ENCODE results near the gene ATP4B. TPM values are rescaled to one million over a fixed set of nuclear protein-coding genes. Genes with fewer than 3 reads are reported as not detected.

The ATP4B gene
- total RNA-seq, 1 experiment from 2014 or later, result not detected

GRCh38 chr13:113636266-113636963, 21.6 kb downstream of the ATP4B start:
- DNase-seq, result no peak
- Histone ChIP-seq H3F3A (ENCODE audit: low read length, unreplicated experiment) (no peaks in the 10 kb centered on the region), H2AFZ (ENCODE audit: low read length) (no peak overlapping the region), H3K4me2 (ENCODE audit: low read length) (no peak overlapping the region), H3K9ac (ENCODE audit: low read length) (no peak overlapping the region), H3K4me1 (ENCODE audit: insufficient read depth, low read length) (no peaks in the 10 kb centered on the region), H3K27ac (ENCODE audit: low read length) (no peak overlapping the region), H3K27me3 (ENCODE audit: low read length) (no peaks in the 10 kb centered on the region), H3K9me2 (replicated peaks; ENCODE audit: low read length) (no peaks in the 10 kb centered on the region), H4K20me1 (ENCODE audit: low read length) (no peaks in the 10 kb centered on the region), H3K9me3 (ENCODE audit: low read length) (no peaks in the 10 kb centered on the region), H3K4me3 (ENCODE audit: low read length) (no peak overlapping the region), H3K36me3 (ENCODE audit: low read depth, low read length) (peaks cover 32% of the 10 kb centered on the region), H3K79me2 (ENCODE audit: low read length) (no peaks in the 10 kb centered on the region)
- ATAC-seq, result no peak
- no TSS peak for BruUV-seq (replicated peaks)
- intact Hi-C loops (cut with micrococcal nuclease), result no loop called here
- TF ChIP-seq EZH2 (IDR thresholded peaks at IDR 0.05; ENCODE audit: low read length, unreplicated experiment), result no peak
- no peak for TF ChIP-seq EZH2phosphoT487 (IDR thresholded peaks at IDR 0.05; ENCODE audit: borderline replicate concordance, low read length)
- no peak for TF ChIP-seq CTCF (conservative IDR thresholded peaks at IDR 0.05; ENCODE audit: low read depth, low read length)
- CTCF ChIA-PET, result no interaction called here
- POLR2A ChIA-PET (ENCODE audit: unreplicated experiment), result no interaction called here

GRCh38 chr13:113635709-113636108, 22.3 kb downstream of the ATP4B start:
- Histone ChIP-seq H4K20me1 (ENCODE audit: low read length) (no peaks in the 10 kb centered on the region), H3K9ac (ENCODE audit: low read length) (no peak overlapping the region), H3K4me2 (ENCODE audit: low read length) (no peak overlapping the region), H3K27me3 (ENCODE audit: low read length) (no peaks in the 10 kb centered on the region), H3K36me3 (ENCODE audit: low read depth, low read length) (peaks cover 31% of the 10 kb centered on the region), H3K9me2 (replicated peaks; ENCODE audit: low read length) (no peaks in the 10 kb centered on the region), H3F3A (ENCODE audit: low read length, unreplicated experiment) (no peaks in the 10 kb centered on the region), H3K79me2 (ENCODE audit: low read length) (no peaks in the 10 kb centered on the region), H3K4me3 (ENCODE audit: low read length) (no peak overlapping the region), H3K4me1 (ENCODE audit: insufficient read depth, low read length) (no peaks in the 10 kb centered on the region), H3K27ac (ENCODE audit: low read length) (no peak overlapping the region), H3K9me3 (ENCODE audit: low read length) (no peaks in the 10 kb centered on the region), H2AFZ (ENCODE audit: low read length) (no peak overlapping the region)
- no peak for DNase-seq
- TF ChIP-seq EZH2 (IDR thresholded peaks at IDR 0.05; ENCODE audit: low read length, unreplicated experiment) (no peak), EZH2phosphoT487 (IDR thresholded peaks at IDR 0.05; ENCODE audit: borderline replicate concordance, low read length) (no peak), CTCF (conservative IDR thresholded peaks at IDR 0.05; ENCODE audit: low read depth, low read length) (no peak)
- ChIA-PET CTCF (no interaction called here), POLR2A (ENCODE audit: unreplicated experiment) (no interaction called here)
- no TSS peak for BruUV-seq (replicated peaks)
- ATAC-seq, result no peak
- intact Hi-C loops (cut with micrococcal nuclease), result loop anchor here (2.0 kb wide), 1 partner anchor 13 kb away; no protein-coding TSS in a partner anchor

- H3K4me1 ChIP-seq (ENCODE audit: insufficient read depth, low read length), result no peaks in the 10 kb centered on the region
- H3K27ac ChIP-seq (ENCODE audit: low read length), result no peak overlapping the region
- no TSS peak for BruUV-seq (replicated peaks)
Measured at GRCh38 chr13:113635048-113635420, 23.0 kb downstream of the ATP4B start.

More at GRCh38 chr13:113635048-113635420, 23.0 kb downstream of the ATP4B start:
- no peak overlapping the region for H3K9ac ChIP-seq (ENCODE audit: low read length)
- H3K9me3 ChIP-seq (ENCODE audit: low read length), result no peaks in the 10 kb centered on the region
- DNase-seq, result no peak
- H3K4me3 ChIP-seq (ENCODE audit: low read length), result no peak overlapping the region
- no peaks in the 10 kb centered on the region for H3K9me2 ChIP-seq (replicated peaks; ENCODE audit: low read length)
- POLR2A ChIA-PET (ENCODE audit: unreplicated experiment), result no interaction called here
- no peaks in the 10 kb centered on the region for H4K20me1 ChIP-seq (ENCODE audit: low read length)
- H3F3A ChIP-seq (ENCODE audit: low read length, unreplicated experiment), result no peaks in the 10 kb centered on the region
- CTCF ChIA-PET, result no interaction called here
- no peak overlapping the region for H3K4me2 ChIP-seq (ENCODE audit: low read length)
- intact Hi-C loops (cut with micrococcal nuclease), result loop anchor here (2.0 kb wide), 1 partner anchor 14 kb away; no protein-coding TSS in a partner anchor
- ATAC-seq, result no peak
- H2AFZ ChIP-seq (ENCODE audit: low read length), result no peak overlapping the region
- H3K79me2 ChIP-seq (ENCODE audit: low read length), result peaks cover 5% of the 10 kb centered on the region
- peaks cover 27% of the 10 kb centered on the region for H3K36me3 ChIP-seq (ENCODE audit: low read depth, low read length)
- TF ChIP-seq CTCF (conservative IDR thresholded peaks at IDR 0.05; ENCODE audit: low read depth, low read length) (no peak), EZH2phosphoT487 (IDR thresholded peaks at IDR 0.05; ENCODE audit: borderline replicate concordance, low read length) (no peak), EZH2 (IDR thresholded peaks at IDR 0.05; ENCODE audit: low read length, unreplicated experiment) (no peak)
- H3K27me3 ChIP-seq (ENCODE audit: low read length), result no peaks in the 10 kb centered on the region
